GM12875 (cell line): Measurements from ENCODE around the gene UQCC2.

ENCODE experiments used
- H3K4me3 ChIP-seq: one replicate; pipeline ENCODE4 v1.5.1; 2011; ENCODE audit warnings: low read depth, low read length, control low read depth
- CTCF ChIP-seq: IDR thresholded peaks from 2 replicates; pipeline ENCODE4 v1.5.1; 2011; ENCODE audit warnings: low read depth, mild to moderate bottlenecking, control low read depth, inconsistent platforms, low read length, moderate library complexity, borderline replicate concordance; ENCODE audit not compliant: insufficient read depth

Gene UQCC2

GRCh38 chr6:33658982-33659689 is 52.4 kb downstream of the UQCC2 start:
- TF ChIP-seq CTCF, result no peak
- H3K4me3 ChIP-seq, result no peak overlapping the region

GRCh38 chr6:33656844-33657243 is 54.7 kb downstream of the UQCC2 start:
- TF ChIP-seq CTCF, result no peak
- no peak overlapping the region for H3K4me3 ChIP-seq

- H3K4me3 ChIP-seq, result no peak overlapping the region
- no peak for TF ChIP-seq CTCF
These were observed 56.5 kb downstream of the UQCC2 start for GRCh38 chr6:33654831-33655554.

GRCh38 chr6:33652002-33652401 is 59.5 kb downstream of the UQCC2 start:
- TF ChIP-seq CTCF, result no peak
- no peak overlapping the region for H3K4me3 ChIP-seq

GRCh38 chr6:33651403-33651802 is 60.1 kb downstream of the UQCC2 start:
- H3K4me3 ChIP-seq, result no peak overlapping the region
- no peak for TF ChIP-seq CTCF
